ENCODE measurements around the gene CSRP1.

- TF ChIP-seq CTCF (conservative IDR thresholded peaks at IDR 0.05 in 1 of 2, IDR thresholded peaks at IDR 0.05 in 1 of 2; ENCODE audit: extremely low read depth in 1 of 2, insufficient read depth in 1 of 2, low read depth in 1 of 2, low read length in 2 of 2) (no peak), EZH2 (IDR thresholded peaks at IDR 0.05; ENCODE audit: borderline replicate concordance, low read length) (no peak)
Observed at GRCh38 chr1:201504799-201505502, 2.0 kb downstream of the CSRP1 start.
